AG10803 (cell line): ENCODE data around the gene PRR23A.
"Not testable (repeated sequence)": the region's sequence is repeated elsewhere in the genome, so short reads cannot be mapped to it uniquely, and the experiment has no call there.

Source experiments
- DNase-seq: peaks from one replicate; pipeline ENCODE4 v3.0.0; 2010; ENCODE audit warnings: low read depth
- H3K4me3 ChIP-seq: 2 replicates; pipeline ENCODE4 v1.5.1; 2011; ENCODE audit warnings: mild to moderate bottlenecking, low read length, control low read depth
- TF ChIP-seq, protein P1 (sequence below): conservative IDR thresholded peaks from 2 replicates; pipeline ENCODE4 v1.5.1; 2011; ENCODE audit warnings: mild to moderate bottlenecking, low read length, control low read depth, inconsistent platforms

Gene PRR23A

DNA sequence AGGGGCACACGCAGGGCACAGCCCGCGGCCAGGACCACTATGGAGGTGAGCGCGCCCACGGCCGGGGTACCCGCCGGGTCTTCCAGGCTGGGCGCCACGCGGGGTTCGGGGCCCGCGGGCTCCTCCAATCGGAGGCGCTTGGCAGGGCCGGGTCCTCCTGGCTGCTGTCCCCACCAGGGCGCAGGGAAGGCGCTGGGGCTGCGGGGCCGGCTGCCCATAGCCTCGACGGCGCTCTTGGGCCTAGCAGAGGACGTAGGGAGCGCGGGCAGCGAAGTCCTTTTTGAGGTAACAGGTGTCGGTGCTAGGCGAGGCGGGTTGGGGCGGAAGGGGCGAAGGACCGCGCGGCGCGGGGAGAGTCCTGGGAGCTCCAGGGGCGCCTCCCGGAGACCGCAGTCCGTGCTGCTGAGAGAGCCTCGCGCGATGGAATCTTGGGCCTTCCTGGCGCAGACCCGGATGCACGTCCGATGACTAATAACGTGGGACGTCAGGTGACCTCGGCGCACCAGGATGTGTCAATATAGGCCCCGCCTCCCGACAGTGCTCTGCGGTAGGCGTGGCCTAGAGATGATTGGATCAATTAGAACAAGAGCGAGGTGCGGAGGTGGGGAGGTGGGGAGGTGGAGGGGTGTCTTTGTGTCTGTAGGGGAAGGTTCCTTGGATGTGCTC is at the start of gene PRR23A:
Gene PRR23A, minus strand, starts transcription at position 218 of the 666 bp plus-strand sequence. Its CDS starts 0 bp downstream, at position 218.
- TF ChIP-seq, protein P1, sequence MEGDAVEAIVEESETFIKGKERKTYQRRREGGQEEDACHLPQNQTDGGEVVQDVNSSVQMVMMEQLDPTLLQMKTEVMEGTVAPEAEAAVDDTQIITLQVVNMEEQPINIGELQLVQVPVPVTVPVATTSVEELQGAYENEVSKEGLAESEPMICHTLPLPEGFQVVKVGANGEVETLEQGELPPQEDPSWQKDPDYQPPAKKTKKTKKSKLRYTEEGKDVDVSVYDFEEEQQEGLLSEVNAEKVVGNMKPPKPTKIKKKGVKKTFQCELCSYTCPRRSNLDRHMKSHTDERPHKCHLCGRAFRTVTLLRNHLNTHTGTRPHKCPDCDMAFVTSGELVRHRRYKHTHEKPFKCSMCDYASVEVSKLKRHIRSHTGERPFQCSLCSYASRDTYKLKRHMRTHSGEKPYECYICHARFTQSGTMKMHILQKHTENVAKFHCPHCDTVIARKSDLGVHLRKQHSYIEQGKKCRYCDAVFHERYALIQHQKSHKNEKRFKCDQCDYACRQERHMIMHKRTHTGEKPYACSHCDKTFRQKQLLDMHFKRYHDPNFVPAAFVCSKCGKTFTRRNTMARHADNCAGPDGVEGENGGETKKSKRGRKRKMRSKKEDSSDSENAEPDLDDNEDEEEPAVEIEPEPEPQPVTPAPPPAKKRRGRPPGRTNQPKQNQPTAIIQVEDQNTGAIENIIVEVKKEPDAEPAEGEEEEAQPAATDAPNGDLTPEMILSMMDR, result no peak
- no peak for DNase-seq
- no peak within 1 kb of the TSS for H3K4me3 ChIP-seq

- H3K4me3 ChIP-seq, result no peak overlapping the region
- no peak for DNase-seq
- TF ChIP-seq, protein P1, result no peak
Observed at GRCh38 chr3:139052802-139053600, 46.9 kb upstream of the PRR23A start.

DNA sequence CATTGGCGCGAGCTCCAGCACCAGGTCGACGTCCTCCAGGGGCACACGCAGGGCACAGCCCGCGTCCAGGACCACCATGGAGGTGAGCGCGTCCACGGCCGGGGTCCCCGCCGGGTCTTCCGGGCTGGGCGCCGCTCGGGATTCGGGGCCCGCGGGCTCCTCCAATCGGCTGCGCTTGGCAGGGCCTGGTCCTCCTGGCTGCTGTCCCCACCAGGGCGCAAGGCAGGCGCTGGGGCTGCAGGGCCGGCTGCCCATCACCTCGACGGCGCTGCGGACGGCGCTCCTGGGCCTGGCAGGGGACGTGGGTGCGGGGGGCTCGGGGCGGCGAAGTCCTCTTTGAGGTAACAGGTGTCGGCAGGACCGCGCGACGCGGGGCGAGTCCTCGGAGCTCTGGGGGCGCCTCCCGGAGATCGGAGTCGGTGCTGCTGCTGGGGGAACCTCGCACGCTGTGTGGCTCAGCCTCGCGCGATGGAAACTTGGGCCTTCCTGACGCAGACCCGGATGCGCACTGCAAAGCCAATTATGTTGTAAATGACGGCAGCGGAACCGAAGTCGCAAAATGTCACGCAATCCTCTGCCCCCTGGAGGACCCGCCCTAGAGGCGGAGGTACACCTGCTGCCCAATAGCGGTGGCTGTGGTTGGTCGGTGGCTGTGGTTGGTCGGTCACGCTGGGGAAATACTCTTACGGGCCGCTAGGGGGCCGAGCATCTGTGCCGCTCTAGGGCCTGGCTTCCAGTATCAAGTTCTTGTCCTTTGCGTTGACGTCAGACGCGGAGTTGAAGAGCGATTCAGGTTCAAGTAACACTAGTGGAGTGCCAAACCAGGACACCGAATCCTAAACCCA is 38.5 kb upstream of the PRR23A start, which contains the start of gene PRR23C:
Gene PRR23C, minus strand, starts transcription at position 527 of the 845 bp plus-strand sequence. Its CDS starts 272 bp downstream, at position 255.
- DNase-seq, result no peak
- no peak within 1 kb of the TSS for H3K4me3 ChIP-seq
- TF ChIP-seq, protein P1, result no peak

DNA sequence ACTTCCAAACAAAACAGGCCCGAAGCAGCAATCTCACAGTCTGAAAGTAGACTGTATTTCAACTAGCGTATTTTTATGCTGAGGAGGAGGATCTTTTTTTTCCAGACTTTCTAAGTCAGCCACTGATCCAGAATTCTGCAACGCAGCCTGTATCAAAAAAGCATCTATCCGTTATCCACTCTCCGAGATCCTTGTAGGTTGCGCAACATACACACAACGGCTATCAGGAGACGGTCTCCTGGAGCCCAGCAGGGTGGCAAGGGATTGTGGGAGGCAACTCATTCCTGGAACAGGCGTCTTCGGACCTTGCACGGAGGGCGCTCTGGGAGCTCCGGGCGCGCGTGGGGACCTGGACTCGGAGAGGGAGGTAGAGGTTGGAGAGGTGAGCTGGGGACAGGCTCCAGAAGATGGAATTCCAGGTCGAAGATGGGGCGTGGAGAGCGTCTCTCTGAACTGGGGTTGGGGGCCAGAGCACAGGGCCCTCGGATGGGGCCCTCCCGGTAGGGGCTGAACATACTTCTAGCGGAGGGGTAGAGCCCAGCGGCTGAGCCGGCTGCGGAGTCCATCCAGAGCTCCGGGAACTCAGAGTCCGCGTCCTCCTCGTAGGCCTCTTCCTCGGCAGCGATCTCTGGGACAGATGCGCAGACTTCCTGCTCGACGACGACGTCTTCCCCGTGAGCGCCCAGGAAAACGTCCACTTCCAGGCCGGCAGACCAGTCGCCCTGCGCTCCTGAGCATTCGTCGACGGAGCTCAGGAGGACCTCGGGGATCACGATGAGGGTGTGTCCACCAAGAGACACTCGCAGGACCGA is 37.7 kb upstream of the PRR23A start:
- no peak for DNase-seq
- TF ChIP-seq, protein P1, result no peak
- no peak overlapping the region for H3K4me3 ChIP-seq

- TF ChIP-seq, protein P1, result no peak
- H3K4me3 ChIP-seq, result no peak overlapping the region
- DNase-seq, result no peak
Observed at GRCh38 chr3:139037478-139037877, 31.4 kb upstream of the PRR23A start.

- no peak for DNase-seq
- TF ChIP-seq, protein P1, result no peak
- no peak overlapping the region for H3K4me3 ChIP-seq
Observed at GRCh38 chr3:139032326-139033002, 26.4 kb upstream of the PRR23A start.

- not testable (repeated sequence) for DNase-seq
Observed at GRCh38 chr3:139030576-139030975, 24.5 kb upstream of the PRR23A start.

More at GRCh38 chr3:139030576-139030975, 24.5 kb upstream of the PRR23A start:
- not testable (repeated sequence) for H3K4me3 ChIP-seq
